ENCODE measurements around the gene TMEM141.
"Not testable (repeated sequence)": the region's sequence is repeated elsewhere in the genome, so short reads cannot be mapped to it uniquely, and the experiment has no call there.

- TF ChIP-seq CTCF (IDR thresholded peaks at IDR 0.05): peak; percentile 80
- not testable (repeated sequence) for TF ChIP-seq EZH2phosphoT487, EZH2 (IDR thresholded peaks at IDR 0.05)
These were observed 51.3 kb downstream of the TMEM141 start, which contains the start of gene AJM1 for GRCh38 chr9:136842380-136842948.
